H1 (cell line): ENCODE data around the gene NR5A1. TPM values are rescaled to one million over a fixed set of nuclear protein-coding genes. Genes with fewer than 3 reads are reported as not detected.

Source experiments
- CHD2 ChIP-seq: IDR thresholded peaks from 2 replicates; pipeline ENCODE4 v1.6.1; 2012; ENCODE audit warnings: low read length, improper control_type of control experiment
- EZH2 ChIP-seq: fragments of 200-600 bp; sonication (generic); IDR thresholded peaks from 2 replicates; pipeline ENCODE4 v1.7.1; 2012; ENCODE audit warnings: low read depth, mild to moderate bottlenecking, moderate library complexity, low read length, inconsistent platforms; ENCODE audit not compliant: severe bottlenecking
- SIX5 ChIP-seq: IDR thresholded peaks from 2 replicates; pipeline ENCODE4 v1.6.1; 2011; ENCODE audit warnings: mild to moderate bottlenecking, low read depth, low read length
- SUZ12 ChIP-seq: fragments of 200-600 bp; sonication (generic); IDR thresholded peaks from 2 replicates; pipeline ENCODE4 v1.6.1; 2012; ENCODE audit warnings: mild to moderate bottlenecking, inconsistent platforms, low read length, moderate library complexity, mixed read lengths
- polyA plus RNA-seq, 7 experiments: library from polyadenylated mRNA; depleted of rRNA in 3 of 7; stranded (reverse) in 5 of 7; unstranded in 2 of 7; fragments of >200 nt in 5 of 7; fragments of 200-250 nt in 2 of 7; gene quantifications; 1 replicate in 5 of 7; 2 replicates in 1 of 7; 4 replicates in 1 of 7; pipeline versions ENCODE4 v1.2.1 to v1.2.3, GENCODE V29; 2011 to 2013; ENCODE audit warnings: missing spikeins in 2 of 7, mixed read lengths in 2 of 7
- total RNA-seq: library from RNA; stranded (reverse); fragmentation: NEBNext Ultra II Directional; extraction: Animal tissue kit (Norgen Biotek cat#: 25700); gene quantifications from 2 replicates; pipeline ENCODE4 v1.2.1, GENCODE V29; 2021
- TF ChIP-seq, protein P1 (sequence below), 3 experiments: IDR thresholded peaks; 1 replicate in 2 of 3; 2 replicates in 1 of 3; pipeline versions ENCODE4 v1.5.1 to v1.6.1; 2011; ENCODE audit warnings: low read length in 3 of 3, mild to moderate bottlenecking in 3 of 3, inconsistent platforms in 2 of 3, low read depth in 1 of 3, moderate library complexity in 1 of 3; ENCODE audit not compliant: insufficient read depth in 1 of 3; ENCODE audit errors: control extremely low read depth in 1 of 3

The NR5A1 gene
- total and polyA plus RNA-seq, 2 of the 8 experiments (the other 6 are each of a cell fraction or from before 2014, with no cell fraction given), result 0.29 to 0.58 TPM

DNA sequence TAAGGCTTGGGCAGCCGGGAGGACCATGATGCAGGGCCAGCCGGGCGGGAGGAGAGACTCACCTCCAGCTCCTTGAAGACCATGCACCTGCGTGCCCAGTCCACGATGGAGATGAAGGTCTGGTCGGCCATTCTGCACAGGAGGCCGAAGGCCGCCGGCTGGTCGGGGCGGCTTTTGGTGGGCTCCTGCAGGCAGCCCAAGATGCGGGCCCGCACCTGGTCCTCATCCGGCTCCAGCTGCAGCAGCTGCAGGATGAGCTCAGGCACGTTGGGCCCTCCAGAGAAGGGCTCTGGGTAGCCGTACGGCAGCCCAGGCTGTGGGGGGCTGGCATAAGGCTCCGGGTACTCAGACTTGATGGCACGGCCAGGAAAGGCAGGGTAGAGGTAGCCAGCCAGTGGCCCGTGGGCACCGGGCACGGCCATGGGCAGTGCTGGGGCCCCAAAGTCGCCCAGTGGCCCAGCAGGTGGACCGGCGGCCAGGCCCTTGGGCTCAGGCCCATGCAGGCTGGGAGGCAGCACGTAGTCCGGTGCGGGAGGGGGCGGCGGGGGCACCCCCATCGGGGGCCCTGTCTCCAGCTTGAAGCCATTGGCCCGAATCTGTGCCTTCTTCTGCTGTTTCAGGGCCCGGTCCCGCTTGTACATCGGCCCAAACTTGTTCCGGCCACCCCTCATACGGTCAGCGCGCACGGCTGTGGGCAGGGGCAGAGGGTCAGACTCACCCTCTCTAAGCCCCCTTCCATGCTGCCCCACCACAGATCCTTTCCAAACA, 7.0 kb downstream of the NR5A1 start (continued):
- TF ChIP-seq, protein P1, sequence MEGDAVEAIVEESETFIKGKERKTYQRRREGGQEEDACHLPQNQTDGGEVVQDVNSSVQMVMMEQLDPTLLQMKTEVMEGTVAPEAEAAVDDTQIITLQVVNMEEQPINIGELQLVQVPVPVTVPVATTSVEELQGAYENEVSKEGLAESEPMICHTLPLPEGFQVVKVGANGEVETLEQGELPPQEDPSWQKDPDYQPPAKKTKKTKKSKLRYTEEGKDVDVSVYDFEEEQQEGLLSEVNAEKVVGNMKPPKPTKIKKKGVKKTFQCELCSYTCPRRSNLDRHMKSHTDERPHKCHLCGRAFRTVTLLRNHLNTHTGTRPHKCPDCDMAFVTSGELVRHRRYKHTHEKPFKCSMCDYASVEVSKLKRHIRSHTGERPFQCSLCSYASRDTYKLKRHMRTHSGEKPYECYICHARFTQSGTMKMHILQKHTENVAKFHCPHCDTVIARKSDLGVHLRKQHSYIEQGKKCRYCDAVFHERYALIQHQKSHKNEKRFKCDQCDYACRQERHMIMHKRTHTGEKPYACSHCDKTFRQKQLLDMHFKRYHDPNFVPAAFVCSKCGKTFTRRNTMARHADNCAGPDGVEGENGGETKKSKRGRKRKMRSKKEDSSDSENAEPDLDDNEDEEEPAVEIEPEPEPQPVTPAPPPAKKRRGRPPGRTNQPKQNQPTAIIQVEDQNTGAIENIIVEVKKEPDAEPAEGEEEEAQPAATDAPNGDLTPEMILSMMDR (IDR thresholded peaks at IDR 0.05; ENCODE audit: control extremely low read depth in 1 of 3, insufficient read depth in 1 of 3, low read depth in 1 of 3, low read length in 3 of 3), result no peak
- no peak for TF ChIP-seq SIX5
- TF ChIP-seq SUZ12, result no peak
- no peak for TF ChIP-seq CHD2
- no peak for TF ChIP-seq EZH2
